DND-41 (cell line): ENCODE measurements around the gene RNF167.

Experiments
- ATAC-seq: fragments of 200-7000 bp; cut with Tn5 transposase; 3 replicates; pipeline ENCODE4 v1.9.1; 2021; ENCODE audit warnings: low read depth; ENCODE audit not compliant: insufficient read depth
- DNase-seq: peaks from one replicate; pipeline ENCODE4 v3.0.0-alpha.2; 2020
- H2AFZ ChIP-seq: 2 replicates; pipeline ENCODE4 v1.6.0; 2012; ENCODE audit warnings: low read depth, low read length
- H3K27ac ChIP-seq: 2 replicates; pipeline ENCODE4 v1.5.1; 2012; ENCODE audit warnings: low read length, inconsistent platforms
- H3K27me3 ChIP-seq: fragments of 200-600 bp; sonication (generic); 2 replicates; pipeline ENCODE4 v1.6.0; 2012; ENCODE audit warnings: low read length, mild to moderate bottlenecking, inconsistent platforms; ENCODE audit not compliant: insufficient read depth, poor library complexity
- H3K36me3 ChIP-seq: 2 replicates; pipeline ENCODE4 v1.5.1; 2012; ENCODE audit warnings: low read length, inconsistent platforms; ENCODE audit not compliant: insufficient read depth
- H3K4me1 ChIP-seq: 2 replicates; pipeline ENCODE4 v1.5.1; 2012; ENCODE audit warnings: mild to moderate bottlenecking, low read length; ENCODE audit not compliant: insufficient read depth
- H3K4me2 ChIP-seq: 2 replicates; pipeline ENCODE4 v1.6.0; 2012; ENCODE audit warnings: mild to moderate bottlenecking, moderate library complexity, low read length, inconsistent platforms; ENCODE audit not compliant: insufficient read depth
- H3K4me3 ChIP-seq, 2 experiments: fragments of 200-600 bp in 1 of 2; shearing (Covaris generic) in 1 of 2; 2 replicates each; pipeline ENCODE4 v1.5.1; 2012 to 2016; ENCODE audit warnings: inconsistent platforms in 2 of 2, low read length in 2 of 2, mild to moderate bottlenecking in 2 of 2, low read depth in 1 of 2, moderate library complexity in 1 of 2
- H3K79me2 ChIP-seq: 2 replicates; pipeline ENCODE4 v1.6.0; 2012; ENCODE audit warnings: low read length, inconsistent platforms; ENCODE audit not compliant: insufficient read depth
- H3K9ac ChIP-seq: 2 replicates; pipeline ENCODE4 v1.6.0; 2012; ENCODE audit warnings: low read depth, mild to moderate bottlenecking, inconsistent platforms, low read length, moderate library complexity
- H3K9me3 ChIP-seq: 2 replicates; pipeline ENCODE4 v1.5.1; 2012; ENCODE audit warnings: low read length, moderate library complexity, mild to moderate bottlenecking, inconsistent platforms; ENCODE audit not compliant: insufficient read depth, severe bottlenecking
- H4K20me1 ChIP-seq: 2 replicates; pipeline ENCODE4 v1.6.0; 2012; ENCODE audit warnings: low read length; ENCODE audit not compliant: insufficient read depth
- CTCF ChIP-seq: IDR thresholded peaks from 2 replicates; pipeline ENCODE4 v1.5.1; 2012; ENCODE audit warnings: borderline replicate concordance, low read length, moderate library complexity, mild to moderate bottlenecking; ENCODE audit not compliant: poor library complexity, severe bottlenecking; ENCODE audit errors: extremely low read depth
- EZH2 ChIP-seq: IDR thresholded peaks from 3 replicates; pipeline ENCODE4 v1.6.1; 2012; ENCODE audit warnings: borderline replicate concordance, low read depth, mild to moderate bottlenecking, moderate library complexity, low read length, inconsistent platforms; ENCODE audit not compliant: severe bottlenecking

RNF167 gene

GRCh38 chr17:4980644-4981216 is 40.7 kb downstream of the RNF167 start:
- peaks cover 3% of the 10 kb centered on the region for H3K79me2 ChIP-seq
- no peak overlapping the region for H3K4me3 ChIP-seq
- peak; percentile 84 for TF ChIP-seq CTCF
- no peak for TF ChIP-seq EZH2
- peaks cover 64% of the 10 kb centered on the region for H3K36me3 ChIP-seq
- H3K4me2 ChIP-seq = no peak overlapping the region
- peaks cover 12% of the 10 kb centered on the region for H3K4me1 ChIP-seq
- H3K9me3 ChIP-seq = no peaks in the 10 kb centered on the region
- peak; percentile 66 for DNase-seq
- no peak overlapping the region for H3K9ac ChIP-seq
- ATAC-seq = peak; percentile 82
- H2AFZ ChIP-seq = no peak overlapping the region; the same call in 1 of the 2 replicates
- H3K27me3 ChIP-seq = no peaks in the 10 kb centered on the region
- peak overlapping the region; percentile 3; the same call in 1 of the 2 replicates for H3K27ac ChIP-seq
- H4K20me1 ChIP-seq = no peaks in the 10 kb centered on the region

GRCh38 chr17:4982305-4982704 is 42.2 kb downstream of the RNF167 start:
- peaks cover 59% of the 10 kb centered on the region for H3K36me3 ChIP-seq
- H3K9me3 ChIP-seq = no peaks in the 10 kb centered on the region
- ATAC-seq = no peak
- H3K79me2 ChIP-seq = peaks cover 19% of the 10 kb centered on the region
- TF ChIP-seq EZH2 (no peak), CTCF (no peak)
- H3K9ac ChIP-seq = no peak overlapping the region
- no peak overlapping the region for H3K4me2 ChIP-seq
- H4K20me1 ChIP-seq = no peaks in the 10 kb centered on the region
- DNase-seq = no peak
- H3K4me1 ChIP-seq = peaks cover 26% of the 10 kb centered on the region
- H3K27ac ChIP-seq = no peak overlapping the region
- H2AFZ ChIP-seq = no peak overlapping the region
- H3K4me3 ChIP-seq = no peak overlapping the region
- H3K27me3 ChIP-seq = no peaks in the 10 kb centered on the region

- Histone ChIP-seq H3K36me3 (peaks cover 23% of the 10 kb centered on the region), H3K27me3 (no peaks in the 10 kb centered on the region), H3K9me3 (no peaks in the 10 kb centered on the region), H3K4me2 (peak overlapping the region; percentile 92), H3K9ac (peak overlapping the region; percentile 95), H2AFZ (peak overlapping the region; percentile 90; the same call in 1 of the 2 replicates), H3K27ac (peak overlapping the region; percentile 75), H3K4me3 (peak overlapping the region; percentile 89), H4K20me1 (no peaks in the 10 kb centered on the region), H3K79me2 (peaks cover 34% of the 10 kb centered on the region), H3K4me1 (peaks cover 40% of the 10 kb centered on the region)
- TF ChIP-seq EZH2 = no peak
- TF ChIP-seq CTCF = no peak
- DNase-seq (peak; percentile 43), ATAC-seq (no peak)
Observed at GRCh38 chr17:4986403-4986802, 46.3 kb downstream of the RNF167 start.
